ENCODE results near the gene PALMD.

Gene PALMD, protein sequence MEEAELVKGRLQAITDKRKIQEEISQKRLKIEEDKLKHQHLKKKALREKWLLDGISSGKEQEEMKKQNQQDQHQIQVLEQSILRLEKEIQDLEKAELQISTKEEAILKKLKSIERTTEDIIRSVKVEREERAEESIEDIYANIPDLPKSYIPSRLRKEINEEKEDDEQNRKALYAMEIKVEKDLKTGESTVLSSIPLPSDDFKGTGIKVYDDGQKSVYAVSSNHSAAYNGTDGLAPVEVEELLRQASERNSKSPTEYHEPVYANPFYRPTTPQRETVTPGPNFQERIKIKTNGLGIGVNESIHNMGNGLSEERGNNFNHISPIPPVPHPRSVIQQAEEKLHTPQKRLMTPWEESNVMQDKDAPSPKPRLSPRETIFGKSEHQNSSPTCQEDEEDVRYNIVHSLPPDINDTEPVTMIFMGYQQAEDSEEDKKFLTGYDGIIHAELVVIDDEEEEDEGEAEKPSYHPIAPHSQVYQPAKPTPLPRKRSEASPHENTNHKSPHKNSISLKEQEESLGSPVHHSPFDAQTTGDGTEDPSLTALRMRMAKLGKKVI

DNA sequence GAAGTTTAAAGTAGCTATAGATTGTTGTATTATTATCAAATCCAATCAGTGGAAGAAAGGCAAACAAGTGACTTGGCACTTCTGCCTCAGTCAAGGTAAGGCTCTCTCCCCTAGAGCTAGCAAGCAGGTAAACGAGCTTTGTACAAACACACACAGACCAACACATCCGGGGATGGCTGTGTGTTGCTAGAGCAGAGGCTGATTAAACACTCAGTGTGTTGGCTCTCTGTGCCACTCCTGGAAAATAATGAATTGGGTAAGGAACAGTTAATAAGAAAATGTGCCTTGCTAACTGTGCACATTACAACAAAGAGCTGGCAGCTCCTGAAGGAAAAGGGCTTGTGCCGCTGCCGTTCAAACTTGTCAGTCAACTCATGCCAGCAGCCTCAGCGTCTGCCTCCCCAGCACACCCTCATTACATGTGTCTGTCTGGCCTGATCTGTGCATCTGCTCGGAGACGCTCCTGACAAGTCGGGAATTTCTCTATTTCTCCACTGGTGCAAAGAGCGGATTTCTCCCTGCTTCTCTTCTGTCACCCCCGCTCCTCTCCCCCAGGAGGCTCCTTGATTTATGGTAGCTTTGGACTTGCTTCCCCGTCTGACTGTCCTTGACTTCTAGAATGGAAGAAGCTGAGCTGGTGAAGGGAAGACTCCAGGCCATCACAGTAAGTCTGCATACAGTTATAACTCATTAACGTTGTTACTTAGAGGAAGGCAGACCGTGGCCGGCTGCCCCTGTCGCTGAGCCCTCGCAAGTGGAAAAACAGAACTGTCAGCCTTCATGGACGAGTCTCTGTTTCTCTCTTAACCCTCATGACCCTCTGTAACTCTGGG is at the start of gene PALMD:
TSS of gene PALMD (plus strand) at position 415 of the 833 bp plus-strand sequence. CDS start at position 620, 205 bp downstream.
- Histone ChIP-seq H3K9ac (ENCODE audit: low read depth, low read length, poor library complexity, severe bottlenecking) (no peak within 1 kb of the TSS), H3K36me3 (ENCODE audit: insufficient read depth, low read length) (no peaks in the 10 kb centered on the region), H3K9me2 (replicated peaks; ENCODE audit: low read depth, low read length) (no peaks in the 10 kb centered on the region), H3K4me1 (ENCODE audit: insufficient read depth, low read length, poor library complexity, severe bottlenecking) (no peaks in the 10 kb centered on the region), H3K4me2 (ENCODE audit: low read depth, low read length, poor library complexity, severe bottlenecking) (no peak within 1 kb of the TSS), H3K27me3 (ENCODE audit: insufficient read depth, low read length, poor library complexity, severe bottlenecking) (no peaks in the 10 kb centered on the region), H3K4me3 (ENCODE audit: low read length, poor library complexity, severe bottlenecking) (no peak within 1 kb of the TSS), H3F3A (ENCODE audit: low read depth) (no peaks in the 10 kb centered on the region), H2AFZ (ENCODE audit: low read length) (no peak within 1 kb of the TSS), H3K9me3 (ENCODE audit: insufficient read depth, low read depth, low read length) (no peaks in the 10 kb centered on the region), H3K79me2 (ENCODE audit: insufficient read depth, low read length) (no peaks in the 10 kb centered on the region), H4K20me1 (ENCODE audit: insufficient read depth, low read length, poor library complexity, severe bottlenecking) (no peaks in the 10 kb centered on the region)
- TF ChIP-seq EZH2phosphoT487 (IDR thresholded peaks at IDR 0.05; ENCODE audit: borderline replicate concordance) = no peak
- TF ChIP-seq, protein P1, sequence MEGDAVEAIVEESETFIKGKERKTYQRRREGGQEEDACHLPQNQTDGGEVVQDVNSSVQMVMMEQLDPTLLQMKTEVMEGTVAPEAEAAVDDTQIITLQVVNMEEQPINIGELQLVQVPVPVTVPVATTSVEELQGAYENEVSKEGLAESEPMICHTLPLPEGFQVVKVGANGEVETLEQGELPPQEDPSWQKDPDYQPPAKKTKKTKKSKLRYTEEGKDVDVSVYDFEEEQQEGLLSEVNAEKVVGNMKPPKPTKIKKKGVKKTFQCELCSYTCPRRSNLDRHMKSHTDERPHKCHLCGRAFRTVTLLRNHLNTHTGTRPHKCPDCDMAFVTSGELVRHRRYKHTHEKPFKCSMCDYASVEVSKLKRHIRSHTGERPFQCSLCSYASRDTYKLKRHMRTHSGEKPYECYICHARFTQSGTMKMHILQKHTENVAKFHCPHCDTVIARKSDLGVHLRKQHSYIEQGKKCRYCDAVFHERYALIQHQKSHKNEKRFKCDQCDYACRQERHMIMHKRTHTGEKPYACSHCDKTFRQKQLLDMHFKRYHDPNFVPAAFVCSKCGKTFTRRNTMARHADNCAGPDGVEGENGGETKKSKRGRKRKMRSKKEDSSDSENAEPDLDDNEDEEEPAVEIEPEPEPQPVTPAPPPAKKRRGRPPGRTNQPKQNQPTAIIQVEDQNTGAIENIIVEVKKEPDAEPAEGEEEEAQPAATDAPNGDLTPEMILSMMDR (conservative IDR thresholded peaks at IDR 0.05; ENCODE audit: low read length) = no peak

DNA sequence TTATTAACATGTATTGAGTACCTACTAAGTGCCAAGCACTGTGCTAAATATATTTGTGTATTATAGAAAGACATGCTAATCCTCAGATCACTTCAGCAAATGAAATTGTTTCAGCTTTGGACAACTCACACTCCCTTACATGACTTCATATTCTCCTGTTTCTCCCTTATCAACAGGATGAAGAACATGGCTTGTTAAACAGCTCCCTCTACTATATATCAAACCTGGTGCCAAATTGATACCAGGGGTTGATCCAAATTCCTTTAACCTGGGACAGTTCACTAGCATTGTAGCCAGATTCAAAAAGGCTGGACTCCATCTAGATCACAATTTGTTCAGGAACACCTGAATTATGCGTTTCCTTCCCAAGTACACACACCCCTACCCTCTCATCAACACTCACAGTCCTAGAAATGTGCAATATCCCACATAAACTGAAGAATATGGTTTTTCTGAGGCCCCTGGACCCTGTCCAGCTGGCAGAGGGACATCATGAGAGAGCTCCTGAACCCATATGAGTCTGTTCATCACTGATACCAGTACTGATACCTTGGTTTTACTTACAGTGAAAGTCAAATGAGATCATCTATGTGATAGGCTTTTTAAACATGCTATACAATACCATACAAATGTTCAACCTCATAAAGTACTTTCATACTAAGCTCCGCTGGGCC is 47.0 kb upstream of the PALMD start:
- Histone ChIP-seq H3K36me3 (ENCODE audit: insufficient read depth, low read length) (no peaks in the 10 kb centered on the region), H3K4me3 (ENCODE audit: low read length, poor library complexity, severe bottlenecking) (no peak overlapping the region), H4K20me1 (ENCODE audit: insufficient read depth, low read length, poor library complexity, severe bottlenecking) (no peaks in the 10 kb centered on the region), H3K9me2 (replicated peaks; ENCODE audit: low read depth, low read length) (no peaks in the 10 kb centered on the region), H2AFZ (ENCODE audit: low read length) (no peak overlapping the region; the same call in 1 of the 2 replicates), H3K9me3 (ENCODE audit: insufficient read depth, low read depth, low read length) (no peaks in the 10 kb centered on the region), H3K9ac (ENCODE audit: low read depth, low read length, poor library complexity, severe bottlenecking) (no peak overlapping the region), H3K79me2 (ENCODE audit: insufficient read depth, low read length) (no peaks in the 10 kb centered on the region), H3K4me2 (ENCODE audit: low read depth, low read length, poor library complexity, severe bottlenecking) (no peak overlapping the region), H3K27me3 (ENCODE audit: insufficient read depth, low read length, poor library complexity, severe bottlenecking) (no peaks in the 10 kb centered on the region), H3K4me1 (ENCODE audit: insufficient read depth, low read length, poor library complexity, severe bottlenecking) (peaks cover 4% of the 10 kb centered on the region), H3F3A (ENCODE audit: low read depth) (no peaks in the 10 kb centered on the region)
- TF ChIP-seq, protein P1 (conservative IDR thresholded peaks at IDR 0.05; ENCODE audit: low read length) = no peak
- no peak for TF ChIP-seq EZH2phosphoT487 (IDR thresholded peaks at IDR 0.05; ENCODE audit: borderline replicate concordance)

DNA sequence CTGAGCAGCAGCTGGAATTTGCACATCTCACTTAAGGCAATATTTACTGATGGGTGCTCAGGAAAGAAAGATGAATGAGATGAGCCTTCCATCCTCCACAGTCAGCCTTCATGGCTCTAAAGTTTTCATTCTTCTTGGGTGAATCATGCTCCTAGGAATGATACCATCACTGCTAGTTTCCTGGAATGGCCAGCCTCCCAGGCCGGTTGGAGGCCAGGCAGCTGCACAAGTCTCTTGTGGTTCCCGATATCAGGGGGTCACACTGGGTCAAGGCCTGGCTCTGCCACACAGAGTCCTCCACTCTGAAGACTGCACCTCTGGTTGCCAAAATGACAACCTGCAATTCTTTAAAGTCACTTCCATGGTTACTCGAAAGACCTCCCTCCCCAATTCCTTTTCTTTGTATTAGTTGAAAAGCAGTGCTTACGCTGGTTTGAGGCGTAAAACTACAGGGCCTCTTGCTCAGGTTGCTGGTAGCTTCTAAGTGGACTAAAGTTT is 46.2 kb upstream of the PALMD start:
- Histone ChIP-seq H3F3A (ENCODE audit: low read depth) (no peaks in the 10 kb centered on the region), H3K9me3 (ENCODE audit: insufficient read depth, low read depth, low read length) (no peaks in the 10 kb centered on the region), H3K79me2 (ENCODE audit: insufficient read depth, low read length) (no peaks in the 10 kb centered on the region), H3K9me2 (replicated peaks; ENCODE audit: low read depth, low read length) (no peaks in the 10 kb centered on the region), H3K4me3 (ENCODE audit: low read length, poor library complexity, severe bottlenecking) (no peak overlapping the region), H3K4me2 (ENCODE audit: low read depth, low read length, poor library complexity, severe bottlenecking) (no peak overlapping the region), H3K36me3 (ENCODE audit: insufficient read depth, low read length) (no peaks in the 10 kb centered on the region), H3K4me1 (ENCODE audit: insufficient read depth, low read length, poor library complexity, severe bottlenecking) (no peaks in the 10 kb centered on the region), H2AFZ (ENCODE audit: low read length) (no peak overlapping the region), H4K20me1 (ENCODE audit: insufficient read depth, low read length, poor library complexity, severe bottlenecking) (no peaks in the 10 kb centered on the region), H3K27me3 (ENCODE audit: insufficient read depth, low read length, poor library complexity, severe bottlenecking) (no peaks in the 10 kb centered on the region), H3K9ac (ENCODE audit: low read depth, low read length, poor library complexity, severe bottlenecking) (no peak overlapping the region)
- no peak for TF ChIP-seq EZH2phosphoT487 (IDR thresholded peaks at IDR 0.05; ENCODE audit: borderline replicate concordance)
